DMS 273 treated with DMSO at 0.1 percent for 48 hours (cell line): ENCODE results near the gene GMPPA.

Source experiments
- DNase-seq: peaks from one replicate; lab custom pipeline; 2025; lab: John Stamatoyannopoulos, UW

Gene GMPPA

GRCh38 chr2:219498280-219499057, at the start of gene GMPPA:
Gene GMPPA, plus strand, starts transcription at chr2:219498891. Its CDS starts 1,085 bp downstream, at chr2:219499976.
- peak; percentile 98 for DNase-seq

GRCh38 chr2:219449609-219450008, 49.1 kb upstream of the GMPPA start:
- no peak for DNase-seq

- peak; percentile 31 for DNase-seq
These were observed 46.9 kb upstream of the GMPPA start for GRCh38 chr2:219451661-219452360.

GRCh38 chr2:219452361-219453317, 46.1 kb upstream of the GMPPA start:
- peak; percentile 85 for DNase-seq

GRCh38 chr2:219453671-219454590, 44.8 kb upstream of the GMPPA start:
- peak; percentile 96 for DNase-seq

- DNase-seq = no peak
These were observed 43.1 kb upstream of the GMPPA start for GRCh38 chr2:219455581-219455980.

- no peak for DNase-seq
These were observed 40.8 kb upstream of the GMPPA start for GRCh38 chr2:219457784-219458369.

- no peak for DNase-seq
These were observed 39.7 kb upstream of the GMPPA start for GRCh38 chr2:219458996-219459395.

- no peak for DNase-seq
These were observed 39.0 kb upstream of the GMPPA start for GRCh38 chr2:219459460-219460311.

- DNase-seq = peak; percentile 52
These were observed 38.2 kb upstream of the GMPPA start for GRCh38 chr2:219460424-219460926.

- no peak for DNase-seq
These were observed 37.6 kb upstream of the GMPPA start for GRCh38 chr2:219461047-219461514.

GRCh38 chr2:219461669-219462068, 37.0 kb upstream of the GMPPA start:
- DNase-seq = no peak

- DNase-seq = no peak
These were observed 36.3 kb upstream of the GMPPA start for GRCh38 chr2:219462349-219462748.

GRCh38 chr2:219464286-219465032, 34.2 kb upstream of the GMPPA start:
- no peak for DNase-seq

- no peak for DNase-seq
These were observed 32.8 kb upstream of the GMPPA start for GRCh38 chr2:219465659-219466561.

- DNase-seq = no peak
These were observed 31.6 kb upstream of the GMPPA start for GRCh38 chr2:219466816-219467735.

GRCh38 chr2:219467736-219468075, 31.0 kb upstream of the GMPPA start:
- DNase-seq = no peak
